Neural cell (in vitro differentiated cells): ENCODE results near the gene FNDC3A. TPM values are rescaled to one million over a fixed set of nuclear protein-coding genes. Genes with fewer than 3 reads are reported as not detected.
A peak's percentile ranks its signal among the peaks of the same experiment; 100 is the strongest.

ENCODE experiments used
- H2AFZ ChIP-seq: fragments of 200-600, 300-800 bp; sonication (generic), shearing (Covaris generic); 2 replicates; pipeline ENCODE4 v1.6.0; 2014; ENCODE audit warnings: low read depth, mild to moderate bottlenecking, antibody characterized with exemption, low read length, moderate library complexity
- H3F3A ChIP-seq: fragments of 200-600 bp; shearing (Covaris generic); 2 replicates; pipeline ENCODE4 v1.6.1; 2016; ENCODE audit warnings: mild to moderate bottlenecking, moderate library complexity, mixed read lengths, antibody characterized with exemption, low read length; ENCODE audit not compliant: insufficient read depth, poor library complexity, severe bottlenecking
- H3K27ac ChIP-seq: fragments of 200-600, 300-800 bp; sonication (generic), shearing (Covaris generic); 2 replicates; pipeline ENCODE4 v1.5.1; 2014; ENCODE audit warnings: mild to moderate bottlenecking, low read length, moderate library complexity
- H3K27me3 ChIP-seq: fragments of 300-800, 200-600 bp; sonication (generic), shearing (Covaris generic); 2 replicates; pipeline ENCODE4 v1.6.0; 2014; ENCODE audit warnings: mild to moderate bottlenecking, low read depth, low read length, moderate library complexity; ENCODE audit not compliant: insufficient read depth
- H3K36me3 ChIP-seq: fragments of 300-800, 200-600 bp; sonication (generic), shearing (Covaris generic); 2 replicates; pipeline ENCODE4 v1.5.1; 2014; ENCODE audit warnings: mild to moderate bottlenecking, antibody characterized with exemption, low read length, moderate library complexity; ENCODE audit not compliant: insufficient read depth
- H3K4me2 ChIP-seq: fragments of 300-800, 200-600 bp; sonication (generic), shearing (Covaris generic); 2 replicates; pipeline ENCODE4 v1.6.0; 2014; ENCODE audit warnings: mild to moderate bottlenecking, low read length
- H3K4me3 ChIP-seq: fragments of 300-800, 200-600 bp; sonication (generic), shearing (Covaris generic); 2 replicates; pipeline ENCODE4 v1.5.1; 2014; ENCODE audit warnings: mild to moderate bottlenecking, low read length, moderate library complexity
- H3K79me2 ChIP-seq: fragments of 200-600 bp; shearing (Covaris generic); replicated peaks from 2 replicates; pipeline ENCODE4 v1.6.0; 2014; ENCODE audit warnings: mild to moderate bottlenecking, low read length, moderate library complexity; ENCODE audit not compliant: insufficient read depth
- H3K9ac ChIP-seq: fragments of 300-800, 200-600 bp; sonication (generic), shearing (Covaris generic); 2 replicates; pipeline ENCODE4 v1.6.1; 2016; ENCODE audit warnings: mild to moderate bottlenecking, low read length, mixed read lengths
- H3K9me2 ChIP-seq: fragments of 200-600 bp; shearing (Covaris generic); 2 replicates; pipeline ENCODE4 v1.6.1; 2016; ENCODE audit warnings: mild to moderate bottlenecking, low read length, mixed read lengths; ENCODE audit not compliant: insufficient read depth
- H3K9me3 ChIP-seq: fragments of 200-600, 300-800 bp; sonication (generic), shearing (Covaris generic); 2 replicates; pipeline ENCODE4 v1.6.1; 2016; ENCODE audit warnings: mild to moderate bottlenecking, mixed run types, low read length, moderate library complexity, mixed read lengths
- H4K20me1 ChIP-seq: fragments of 200-600 bp; shearing (Covaris generic); 2 replicates; pipeline ENCODE4 v1.6.1; 2016; ENCODE audit warnings: mild to moderate bottlenecking, mixed run types; ENCODE audit not compliant: insufficient read depth
- CTCF ChIP-seq: fragments of 450-650 bp; IDR thresholded peaks from 2 replicates; pipeline ENCODE4 v1.5.1; 2014; ENCODE audit warnings: antibody characterized with exemption, mild to moderate bottlenecking, moderate library complexity; ENCODE audit not compliant: poor library complexity, severe bottlenecking
- EP300 ChIP-seq: fragments of 450-650 bp; conservative IDR thresholded peaks from 2 replicates; pipeline ENCODE4 v1.6.1; 2014; ENCODE audit warnings: antibody characterized with exemption, mild to moderate bottlenecking, moderate library complexity; ENCODE audit not compliant: poor library complexity, severe bottlenecking
- EZH2 ChIP-seq: fragments of 200-600, 300-800 bp; shearing (Covaris generic), sonication (generic); IDR thresholded peaks from 2 replicates; pipeline ENCODE4 v1.6.1; 2014; ENCODE audit warnings: antibody characterized with exemption, low read length, borderline replicate concordance, mild to moderate bottlenecking; ENCODE audit not compliant: insufficient read depth, poor library complexity, severe bottlenecking
- MXI1 ChIP-seq: fragments of 450-650 bp; conservative IDR thresholded peaks from 2 replicates; pipeline ENCODE4 v1.6.1; 2014; ENCODE audit warnings: antibody characterized with exemption, mild to moderate bottlenecking; ENCODE audit not compliant: poor library complexity, severe bottlenecking
- POLR2AphosphoS5 ChIP-seq: IDR thresholded peaks from 2 replicates; pipeline ENCODE4 v1.6.1; 2012
- RAD21 ChIP-seq: fragments of 450-650 bp; conservative IDR thresholded peaks from 2 replicates; pipeline ENCODE4 v1.6.1; 2014; ENCODE audit warnings: antibody characterized with exemption, mild to moderate bottlenecking, moderate library complexity
- SMC3 ChIP-seq: fragments of 450-650 bp; conservative IDR thresholded peaks from 2 replicates; pipeline ENCODE4 v1.6.1; 2014; ENCODE audit warnings: antibody characterized with exemption, mild to moderate bottlenecking, moderate library complexity; ENCODE audit not compliant: poor library complexity
- TAF1 ChIP-seq: IDR thresholded peaks from 2 replicates; pipeline ENCODE4 v1.6.1; 2012; ENCODE audit warnings: low read depth
- polyA plus RNA-seq: library from polyadenylated mRNA; depleted of rRNA; stranded (reverse); fragments of >200 nt; gene quantifications from 2 replicates; pipeline ENCODE4 v1.2.3, GENCODE V29; 2014
- TF ChIP-seq, protein P1 (sequence below): IDR thresholded peaks from 2 replicates; pipeline ENCODE4 v1.6.1; 2012; ENCODE audit warnings: borderline replicate concordance

The FNDC3A gene
- polyA plus RNA-seq, 1 donor from 2014 or later, result 83.8 TPM

GRCh38 chr13:49097374-49097773 lies 121.7 kb downstream of the FNDC3A start:
- no peaks in the 10 kb centered on the region for H3K27me3 ChIP-seq
- H3F3A ChIP-seq, result no peaks in the 10 kb centered on the region
- no peaks in the 10 kb centered on the region for H3K79me2 ChIP-seq
- no peak overlapping the region for H3K4me2 ChIP-seq
- TF ChIP-seq EZH2 (no peak), EP300 (peak; percentile 79), CTCF (no peak), RAD21 (no peak), MXI1 (no peak), POLR2AphosphoS5 (peak; percentile 72), TAF1 (no peak), SMC3 (no peak)
- TF ChIP-seq, protein P1, sequence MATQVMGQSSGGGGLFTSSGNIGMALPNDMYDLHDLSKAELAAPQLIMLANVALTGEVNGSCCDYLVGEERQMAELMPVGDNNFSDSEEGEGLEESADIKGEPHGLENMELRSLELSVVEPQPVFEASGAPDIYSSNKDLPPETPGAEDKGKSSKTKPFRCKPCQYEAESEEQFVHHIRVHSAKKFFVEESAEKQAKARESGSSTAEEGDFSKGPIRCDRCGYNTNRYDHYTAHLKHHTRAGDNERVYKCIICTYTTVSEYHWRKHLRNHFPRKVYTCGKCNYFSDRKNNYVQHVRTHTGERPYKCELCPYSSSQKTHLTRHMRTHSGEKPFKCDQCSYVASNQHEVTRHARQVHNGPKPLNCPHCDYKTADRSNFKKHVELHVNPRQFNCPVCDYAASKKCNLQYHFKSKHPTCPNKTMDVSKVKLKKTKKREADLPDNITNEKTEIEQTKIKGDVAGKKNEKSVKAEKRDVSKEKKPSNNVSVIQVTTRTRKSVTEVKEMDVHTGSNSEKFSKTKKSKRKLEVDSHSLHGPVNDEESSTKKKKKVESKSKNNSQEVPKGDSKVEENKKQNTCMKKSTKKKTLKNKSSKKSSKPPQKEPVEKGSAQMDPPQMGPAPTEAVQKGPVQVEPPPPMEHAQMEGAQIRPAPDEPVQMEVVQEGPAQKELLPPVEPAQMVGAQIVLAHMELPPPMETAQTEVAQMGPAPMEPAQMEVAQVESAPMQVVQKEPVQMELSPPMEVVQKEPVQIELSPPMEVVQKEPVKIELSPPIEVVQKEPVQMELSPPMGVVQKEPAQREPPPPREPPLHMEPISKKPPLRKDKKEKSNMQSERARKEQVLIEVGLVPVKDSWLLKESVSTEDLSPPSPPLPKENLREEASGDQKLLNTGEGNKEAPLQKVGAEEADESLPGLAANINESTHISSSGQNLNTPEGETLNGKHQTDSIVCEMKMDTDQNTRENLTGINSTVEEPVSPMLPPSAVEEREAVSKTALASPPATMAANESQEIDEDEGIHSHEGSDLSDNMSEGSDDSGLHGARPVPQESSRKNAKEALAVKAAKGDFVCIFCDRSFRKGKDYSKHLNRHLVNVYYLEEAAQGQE, result peak; percentile 66
- no peak overlapping the region for H3K27ac ChIP-seq
- H2AFZ ChIP-seq, result no peak overlapping the region
- H3K9ac ChIP-seq, result no peak overlapping the region
- H3K9me2 ChIP-seq, result no peaks in the 10 kb centered on the region
- H3K36me3 ChIP-seq, result no peaks in the 10 kb centered on the region
- H3K9me3 ChIP-seq, result no peaks in the 10 kb centered on the region
- no peak overlapping the region for H3K4me3 ChIP-seq
- H4K20me1 ChIP-seq, result no peaks in the 10 kb centered on the region

DNA sequence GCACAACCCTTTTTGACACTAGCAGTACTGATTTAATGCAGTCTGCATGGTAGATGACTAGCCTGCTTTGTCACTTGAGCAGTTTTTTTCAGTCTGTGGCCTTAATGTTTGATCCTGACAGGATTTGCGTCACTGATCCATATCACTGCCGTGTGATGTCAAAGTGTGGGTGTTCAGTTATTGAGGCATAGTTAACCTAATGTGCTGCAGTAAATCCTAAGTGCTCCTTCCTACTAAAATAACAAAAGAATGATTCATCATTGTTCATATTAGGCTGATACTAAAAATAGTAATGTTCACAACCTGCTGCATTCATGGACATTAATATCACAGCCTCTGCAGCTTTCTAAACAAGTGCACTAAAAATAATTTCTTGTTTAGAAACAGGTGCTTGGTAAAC lies 122.5 kb downstream of the FNDC3A start:
- H3K36me3 ChIP-seq, result no peaks in the 10 kb centered on the region
- H3K4me3 ChIP-seq, result no peak overlapping the region
- H3K9me3 ChIP-seq, result no peaks in the 10 kb centered on the region
- H3K9me2 ChIP-seq, result no peaks in the 10 kb centered on the region
- no peak overlapping the region for H3K27ac ChIP-seq
- no peaks in the 10 kb centered on the region for H4K20me1 ChIP-seq
- no peaks in the 10 kb centered on the region for H3F3A ChIP-seq
- peak overlapping the region; percentile 1 for H3K4me2 ChIP-seq
- no peak for TF ChIP-seq TAF1
- no peak for TF ChIP-seq SMC3
- no peak for TF ChIP-seq EZH2
- TF ChIP-seq, protein P1, result no peak
- no peak for TF ChIP-seq MXI1
- no peak for TF ChIP-seq POLR2AphosphoS5
- no peak for TF ChIP-seq EP300
- TF ChIP-seq CTCF, result no peak
- TF ChIP-seq RAD21, result no peak
- H2AFZ ChIP-seq, result no peak overlapping the region
- H3K27me3 ChIP-seq, result no peaks in the 10 kb centered on the region
- H3K79me2 ChIP-seq, result no peaks in the 10 kb centered on the region
- H3K9ac ChIP-seq, result no peak overlapping the region
